CD4-positive, alpha-beta T cell (primary cell): ENCODE measurements around the gene MKLN1. TPM values are rescaled to one million over a fixed set of nuclear protein-coding genes. Genes with fewer than 3 reads are reported as not detected.

Experiments used
- ATAC-seq: fragments of 200-7000 bp; cut with Tn5 transposase; one replicate; pipeline ENCODE4 v1.10.0; 2022; ENCODE audit warnings: mild to moderate bottlenecking; ENCODE audit not compliant: poor library complexity
- CTCF ChIA-PET: fragments of 350-600 bp; sonication (Branson Sonifier 250); formaldehyde crosslinking; loops from one replicate; lab custom pipeline; 2021; ENCODE audit warnings: antibody characterized with exemption, inconsistent platforms; lab: Charles Lee
- POLR2A ChIA-PET: fragments of 350-600 bp; sonication (Branson Sonifier 250); formaldehyde crosslinking; loops from one replicate; lab custom pipeline; 2021; ENCODE audit warnings: antibody characterized with exemption, inconsistent platforms; lab: Charles Lee
- DNase-seq, 14 experiments: peaks; one replicate each; pipeline ENCODE4 v3.0.0-alpha.2; 2013 to 2020; ENCODE audit warnings: mixed read lengths in 2 of 14
- H3K27ac ChIP-seq, 2 donors: one replicate each; pipeline versions ENCODE4 v1.5.1 to v1.7.0; 2013; ENCODE audit warnings: low read length in 2 of 2, low read depth in 1 of 2, mild to moderate bottlenecking in 1 of 2
- H3K27me3 ChIP-seq, 2 experiments: 1 replicate in 1 of 2; 2 replicates in 1 of 2; pipeline versions ENCODE4 v1.6.1 to v1.7.0; 2013; ENCODE audit warnings: low read length in 2 of 2, control low read depth in 1 of 2, mild to moderate bottlenecking in 1 of 2, moderate library complexity in 1 of 2; ENCODE audit not compliant: insufficient read depth in 2 of 2, control insufficient read depth in 1 of 2
- H3K36me3 ChIP-seq: one replicate; pipeline ENCODE4 v1.6.1; 2013; ENCODE audit warnings: low read length, control low read depth; ENCODE audit not compliant: insufficient read depth
- H3K4me1 ChIP-seq: one replicate; pipeline ENCODE4 v1.6.1; 2013; ENCODE audit warnings: low read length, control low read depth; ENCODE audit not compliant: insufficient read depth
- H3K4me3 ChIP-seq: one replicate; pipeline ENCODE4 v1.5.1; 2013; ENCODE audit warnings: mild to moderate bottlenecking, low read length, moderate library complexity
- H3K9me3 ChIP-seq, 2 experiments: 1 replicate in 1 of 2; 2 replicates in 1 of 2; pipeline versions ENCODE4 v1.6.1 to v1.7.0; 2013; ENCODE audit warnings: low read length in 2 of 2, mild to moderate bottlenecking in 2 of 2, control low read depth in 1 of 2, moderate library complexity in 1 of 2; ENCODE audit not compliant: control insufficient read depth in 1 of 2, insufficient read depth in 1 of 2
- H3K27ac Mint-ChIP-seq: one replicate; pipeline ENCODE4 v1.8.0; 2020; ENCODE audit warnings: mixed read lengths
- H3K27me3 Mint-ChIP-seq: one replicate; pipeline ENCODE4 v1.8.0; 2021; ENCODE audit warnings: mixed read lengths
- H3K36me3 Mint-ChIP-seq: one replicate; pipeline ENCODE4 v1.8.0; 2021; ENCODE audit warnings: low read depth, mixed read lengths
- H3K4me1 Mint-ChIP-seq: one replicate; pipeline ENCODE4 v1.8.0; 2021; ENCODE audit warnings: low read depth, mixed read lengths
- H3K4me3 Mint-ChIP-seq: one replicate; pipeline ENCODE4 v1.8.0; 2020; ENCODE audit warnings: mild to moderate bottlenecking, mixed read lengths
- H3K9me3 Mint-ChIP-seq: one replicate; pipeline ENCODE4 v1.8.0; 2020; ENCODE audit warnings: mixed read lengths
- intact Hi-C, 2 experiments: fragments of 100-400 bp; cut with DNase I in 1 of 2; cut with micrococcal nuclease in 1 of 2; formaldehyde crosslinking; loops; one replicate each; pipeline versions ENCODE4 v1.15.1 to v1.9.0; 2023 to 2025; cut with DNase I, micrococcal nuclease
- total RNA-seq, 174 experiments: library from RNA in 2 of 174; stranded (reverse) in 2 of 174; gene quantifications; one replicate each; pipeline ENCODE4 v1.2.3 and lab custom pipeline; 2021 to 2026
- TF ChIP-seq, protein P1 (sequence below): fragments of 200-600 bp; IDR thresholded peaks from one replicate; pipeline ENCODE4 v1.8.0; 2022; ENCODE audit warnings: antibody characterized with exemption, mild to moderate bottlenecking

Gene MKLN1
- total RNA-seq, 2 experiments from 2014 or later: 47.2 to 53.7 TPM

- Histone ChIP-seq H3K27ac (no peak overlapping the region), H3K27me3 (no peaks in the 10 kb centered on the region), H3K4me3 (no peak overlapping the region), H3K9me3 (no peaks in the 10 kb centered on the region), H3K4me1 (no peaks in the 10 kb centered on the region), H3K36me3 (no peaks in the 10 kb centered on the region)
- Mint-ChIP-seq H3K27me3 (no peaks in the 10 kb centered on the region), H3K9me3 (no peaks in the 10 kb centered on the region), H3K4me1 (no peaks in the 10 kb centered on the region), H3K36me3 (no peaks in the 10 kb centered on the region), H3K27ac (no peak overlapping the region), H3K4me3 (no peak overlapping the region)
- intact Hi-C loops: loop anchor here (2.0 to 5.0 kb wide), 4 partner anchors 53 to 403 kb away; no protein-coding TSS in a partner anchor
- DNase-seq (no peak), ATAC-seq (no peak)
- POLR2A ChIA-PET: no interaction called here
- CTCF ChIA-PET: no interaction called here
- TF ChIP-seq, protein P1, sequence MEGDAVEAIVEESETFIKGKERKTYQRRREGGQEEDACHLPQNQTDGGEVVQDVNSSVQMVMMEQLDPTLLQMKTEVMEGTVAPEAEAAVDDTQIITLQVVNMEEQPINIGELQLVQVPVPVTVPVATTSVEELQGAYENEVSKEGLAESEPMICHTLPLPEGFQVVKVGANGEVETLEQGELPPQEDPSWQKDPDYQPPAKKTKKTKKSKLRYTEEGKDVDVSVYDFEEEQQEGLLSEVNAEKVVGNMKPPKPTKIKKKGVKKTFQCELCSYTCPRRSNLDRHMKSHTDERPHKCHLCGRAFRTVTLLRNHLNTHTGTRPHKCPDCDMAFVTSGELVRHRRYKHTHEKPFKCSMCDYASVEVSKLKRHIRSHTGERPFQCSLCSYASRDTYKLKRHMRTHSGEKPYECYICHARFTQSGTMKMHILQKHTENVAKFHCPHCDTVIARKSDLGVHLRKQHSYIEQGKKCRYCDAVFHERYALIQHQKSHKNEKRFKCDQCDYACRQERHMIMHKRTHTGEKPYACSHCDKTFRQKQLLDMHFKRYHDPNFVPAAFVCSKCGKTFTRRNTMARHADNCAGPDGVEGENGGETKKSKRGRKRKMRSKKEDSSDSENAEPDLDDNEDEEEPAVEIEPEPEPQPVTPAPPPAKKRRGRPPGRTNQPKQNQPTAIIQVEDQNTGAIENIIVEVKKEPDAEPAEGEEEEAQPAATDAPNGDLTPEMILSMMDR: no peak
Observed at GRCh38 chr7:131300078-131300477, 27.6 kb upstream of the MKLN1 start.

- Histone ChIP-seq H3K27me3 (no peaks in the 10 kb centered on the region), H3K27ac (no peak overlapping the region), H3K9me3 (no peaks in the 10 kb centered on the region), H3K4me1 (no peaks in the 10 kb centered on the region), H3K4me3 (no peak overlapping the region), H3K36me3 (no peaks in the 10 kb centered on the region)
- POLR2A ChIA-PET: no interaction called here
- Mint-ChIP-seq H3K9me3 (no peaks in the 10 kb centered on the region), H3K36me3 (no peaks in the 10 kb centered on the region), H3K4me1 (no peaks in the 10 kb centered on the region), H3K27ac (no peak overlapping the region), H3K27me3 (no peaks in the 10 kb centered on the region), H3K4me3 (no peak overlapping the region)
- CTCF ChIA-PET: interaction anchor here (0.7 kb wide), 1 partner anchor 79 kb away, joined by 5 read pairs; no protein-coding TSS in a partner anchor
- intact Hi-C loops: loop anchor here (2.0 to 5.0 kb wide), 4 partner anchors 54 to 404 kb away; no protein-coding TSS in a partner anchor
- ATAC-seq (no peak), DNase-seq (no peak)
- TF ChIP-seq, protein P1: no peak
Observed at GRCh38 chr7:131300572-131301466, 26.9 kb upstream of the MKLN1 start.

- ATAC-seq (no peak), DNase-seq (no peak)
- Mint-ChIP-seq H3K4me3 (no peak overlapping the region), H3K9me3 (peaks cover 3% of the 10 kb centered on the region), H3K27ac (no peak overlapping the region), H3K36me3 (no peaks in the 10 kb centered on the region), H3K27me3 (no peaks in the 10 kb centered on the region), H3K4me1 (no peaks in the 10 kb centered on the region)
- CTCF ChIA-PET: interaction anchor here (0.9 to 1.7 kb wide), 11 partner anchors 10 to 409 kb away, joined by 3 to 10 read pairs (median 3); no protein-coding TSS in a partner anchor
- TF ChIP-seq, protein P1: no peak
- POLR2A ChIA-PET: interaction anchor here (0.6 to 1.2 kb wide), 4 partner anchors 196 to 233 kb away, joined by 3 to 9 read pairs (median 3); no protein-coding TSS in a partner anchor
- no peak overlapping the region for H3K27ac ChIP-seq
- H3K27me3 ChIP-seq: no peaks in the 10 kb centered on the region
- intact Hi-C loops: loop anchor here (5.0 kb wide), 3 partner anchors 55 to 405 kb away; no protein-coding TSS in a partner anchor
- peaks cover 0 to 8% of the 10 kb centered on the region in 2 experiments for H3K9me3 ChIP-seq
- H3K4me3 ChIP-seq: no peak overlapping the region
- H3K36me3 ChIP-seq: no peaks in the 10 kb centered on the region
- no peaks in the 10 kb centered on the region for H3K4me1 ChIP-seq
Observed at GRCh38 chr7:131302446-131302845, 25.2 kb upstream of the MKLN1 start.
